ENCODE results near the gene HNRNPH2.

HNRNPH2 gene

GRCh38 chrX:101385026-101385684 lies 22.9 kb upstream of the HNRNPH2 start:
- Mint-ChIP-seq H3K4me3 (no peak overlapping the region), H3K27me3 (ENCODE audit: low read depth) (peaks cover 4% of the 10 kb centered on the region), H3K9me3 (peaks cover 3% of the 10 kb centered on the region), H3K4me1 (no peaks in the 10 kb centered on the region), H3K36me3 (ENCODE audit: low read depth) (no peaks in the 10 kb centered on the region), H3K27ac (no peak overlapping the region)
- no peak for TF ChIP-seq CTCF (IDR thresholded peaks at IDR 0.05; ENCODE audit: unreplicated experiment in 3 of 3)

GRCh38 chrX:101385795-101386541 lies 22.1 kb upstream of the HNRNPH2 start, which contains the start of gene BTK:
TSS of gene BTK (minus strand) at chrX:101386191. CDS start at chrX:101375284, 10,907 bp downstream.
- H3K9me3 Mint-ChIP-seq, result peaks cover 3% of the 10 kb centered on the region
- peaks cover 4% of the 10 kb centered on the region for H3K27me3 Mint-ChIP-seq (ENCODE audit: low read depth)
- TF ChIP-seq CTCF (IDR thresholded peaks at IDR 0.05; ENCODE audit: unreplicated experiment in 3 of 3), result no peak
- H3K36me3 Mint-ChIP-seq (ENCODE audit: low read depth), result peaks cover under 1% of the 10 kb centered on the region
- no peak within 1 kb of the TSS for H3K4me3 Mint-ChIP-seq
- no peaks in the 10 kb centered on the region for H3K4me1 Mint-ChIP-seq
- no peak within 1 kb of the TSS for H3K27ac Mint-ChIP-seq

- H3K36me3 Mint-ChIP-seq (ENCODE audit: low read depth), result peaks cover 5% of the 10 kb centered on the region
- peaks cover 4% of the 10 kb centered on the region for H3K27me3 Mint-ChIP-seq (ENCODE audit: low read depth)
- no peaks in the 10 kb centered on the region for H3K9me3 Mint-ChIP-seq
- no peak overlapping the region for H3K4me3 Mint-ChIP-seq
- no peak for TF ChIP-seq CTCF (IDR thresholded peaks at IDR 0.05; ENCODE audit: unreplicated experiment in 3 of 3)
- no peak overlapping the region for H3K27ac Mint-ChIP-seq
- peaks cover 2% of the 10 kb centered on the region for H3K4me1 Mint-ChIP-seq
These were observed 21.5 kb upstream of the HNRNPH2 start for GRCh38 chrX:101386542-101386885.

GRCh38 chrX:101388604-101389003 lies 19.4 kb upstream of the HNRNPH2 start:
- Mint-ChIP-seq H3K27ac (no peak overlapping the region), H3K27me3 (ENCODE audit: low read depth) (peaks cover 4% of the 10 kb centered on the region), H3K4me1 (peaks cover 9% of the 10 kb centered on the region), H3K9me3 (no peaks in the 10 kb centered on the region), H3K36me3 (ENCODE audit: low read depth) (peaks cover 20% of the 10 kb centered on the region), H3K4me3 (no peak overlapping the region)
- TF ChIP-seq CTCF (IDR thresholded peaks at IDR 0.05; ENCODE audit: unreplicated experiment in 3 of 3), result no peak

GRCh38 chrX:101390664-101391525 lies 17.1 kb upstream of the HNRNPH2 start, which contains the start of gene RPL36A:
TSS of gene RPL36A (plus strand) at chrX:101391011. CDS start at chrX:101391044, 33 bp downstream.
- no peaks in the 10 kb centered on the region for H3K27me3 Mint-ChIP-seq (ENCODE audit: low read depth)
- peaks cover 32% of the 10 kb centered on the region for H3K36me3 Mint-ChIP-seq (ENCODE audit: low read depth)
- no peaks in the 10 kb centered on the region for H3K9me3 Mint-ChIP-seq
- peaks cover 9% of the 10 kb centered on the region for H3K4me1 Mint-ChIP-seq
- H3K4me3 Mint-ChIP-seq, result peak within 1 kb of the TSS; percentile 99
- TF ChIP-seq CTCF (IDR thresholded peaks at IDR 0.05; ENCODE audit: unreplicated experiment in 3 of 3), result peak; percentile 64 to 68 (median 65)
- H3K27ac Mint-ChIP-seq, result peak within 1 kb of the TSS; percentile 94 to 99 (median 96)

All from nephron (organoid).